Fibroblast of mammary gland (primary cell): ENCODE data around the gene IFIT3.

Experiments used
- DNase-seq: peaks from one replicate; pipeline ENCODE4 v3.0.0-alpha.2; 2010; ENCODE audit warnings: low read depth
- H3K4me3 ChIP-seq: 2 replicates; pipeline ENCODE4 v1.5.1; 2011; ENCODE audit warnings: low read depth, mild to moderate bottlenecking, low read length, moderate library complexity; ENCODE audit not compliant: control insufficient read depth
- CTCF ChIP-seq: conservative IDR thresholded peaks from 2 replicates; pipeline ENCODE4 v1.5.1; 2011; ENCODE audit warnings: low read depth, low read length, inconsistent platforms; ENCODE audit not compliant: control insufficient read depth, insufficient read depth

Gene IFIT3

GRCh38 chr10:89307269-89307577 lies 20.6 kb upstream of the IFIT3 start:
- no peak for DNase-seq
- no peak overlapping the region for H3K4me3 ChIP-seq
- TF ChIP-seq CTCF, result no peak

- H3K4me3 ChIP-seq, result no peak overlapping the region
- DNase-seq, result no peak
- no peak for TF ChIP-seq CTCF
Measured at GRCh38 chr10:89308266-89308665, 19.5 kb upstream of the IFIT3 start.

- DNase-seq, result no peak
- H3K4me3 ChIP-seq, result no peak overlapping the region
- TF ChIP-seq CTCF, result no peak
Measured at GRCh38 chr10:89308736-89309135, 19.1 kb upstream of the IFIT3 start.

GRCh38 chr10:89309156-89310055 lies 18.4 kb upstream of the IFIT3 start:
- no peak for DNase-seq
- no peak for TF ChIP-seq CTCF
- H3K4me3 ChIP-seq, result no peak overlapping the region

- no peak overlapping the region for H3K4me3 ChIP-seq
- DNase-seq, result peak; percentile 56
- TF ChIP-seq CTCF, result no peak
Measured at GRCh38 chr10:89310056-89310893, 17.5 kb upstream of the IFIT3 start.

GRCh38 chr10:89312973-89313372 lies 14.8 kb upstream of the IFIT3 start:
- no peak for DNase-seq
- TF ChIP-seq CTCF, result no peak

More at GRCh38 chr10:89312973-89313372, 14.8 kb upstream of the IFIT3 start:
- no peak overlapping the region for H3K4me3 ChIP-seq
